Measurements from ENCODE around the gene DTX3. TPM values are rescaled to one million over a fixed set of nuclear protein-coding genes. Genes with fewer than 3 reads are reported as not detected.
"Not testable (repeated sequence)": the region's sequence is repeated elsewhere in the genome, so short reads cannot be mapped to it uniquely, and the experiment has no call there.

DTX3 gene
- total and polyA plus RNA-seq, 2 experiments from 2014 or later, result 22.8 to 46.6 TPM

- no peaks in the 10 kb centered on the region for H3K27me3 ChIP-seq (ENCODE audit: insufficient read depth)
- H3K4me3 Mint-ChIP-seq, result no peak overlapping the region
- no peak overlapping the region for H3K4me2 ChIP-seq
- no peaks in the 10 kb centered on the region; the same call in 1 of the 2 replicates for H3F3A ChIP-seq (replicated peaks; ENCODE audit: low read depth)
- no peaks in the 10 kb centered on the region for H3K4me1 ChIP-seq (ENCODE audit: insufficient read depth)
- H3K9me3 Mint-ChIP-seq, result no peaks in the 10 kb centered on the region
- no peaks in the 10 kb centered on the region for H3K4me1 Mint-ChIP-seq
- H3K27ac ChIP-seq (ENCODE audit: low read depth), result no peak overlapping the region
- no peak for TF ChIP-seq CREB1 (CRISPR knock-in tag; IDR thresholded peaks at IDR 0.05; ENCODE audit: low read depth)
- TF ChIP-seq EZH2 (IDR thresholded peaks at IDR 0.05; ENCODE audit: low read depth, unreplicated experiment), result no peak
- TF ChIP-seq EZH2phosphoT487 (IDR thresholded peaks at IDR 0.05; ENCODE audit: unreplicated experiment), result no peak
- no peak for TF ChIP-seq NANOG (IDR thresholded peaks at IDR 0.05; ENCODE audit: borderline replicate concordance)
- TF ChIP-seq, protein P1, sequence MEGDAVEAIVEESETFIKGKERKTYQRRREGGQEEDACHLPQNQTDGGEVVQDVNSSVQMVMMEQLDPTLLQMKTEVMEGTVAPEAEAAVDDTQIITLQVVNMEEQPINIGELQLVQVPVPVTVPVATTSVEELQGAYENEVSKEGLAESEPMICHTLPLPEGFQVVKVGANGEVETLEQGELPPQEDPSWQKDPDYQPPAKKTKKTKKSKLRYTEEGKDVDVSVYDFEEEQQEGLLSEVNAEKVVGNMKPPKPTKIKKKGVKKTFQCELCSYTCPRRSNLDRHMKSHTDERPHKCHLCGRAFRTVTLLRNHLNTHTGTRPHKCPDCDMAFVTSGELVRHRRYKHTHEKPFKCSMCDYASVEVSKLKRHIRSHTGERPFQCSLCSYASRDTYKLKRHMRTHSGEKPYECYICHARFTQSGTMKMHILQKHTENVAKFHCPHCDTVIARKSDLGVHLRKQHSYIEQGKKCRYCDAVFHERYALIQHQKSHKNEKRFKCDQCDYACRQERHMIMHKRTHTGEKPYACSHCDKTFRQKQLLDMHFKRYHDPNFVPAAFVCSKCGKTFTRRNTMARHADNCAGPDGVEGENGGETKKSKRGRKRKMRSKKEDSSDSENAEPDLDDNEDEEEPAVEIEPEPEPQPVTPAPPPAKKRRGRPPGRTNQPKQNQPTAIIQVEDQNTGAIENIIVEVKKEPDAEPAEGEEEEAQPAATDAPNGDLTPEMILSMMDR (conservative IDR thresholded peaks at IDR 0.05; ENCODE audit: low read depth in 2 of 2), result no peak
- TF ChIP-seq, protein P2, sequence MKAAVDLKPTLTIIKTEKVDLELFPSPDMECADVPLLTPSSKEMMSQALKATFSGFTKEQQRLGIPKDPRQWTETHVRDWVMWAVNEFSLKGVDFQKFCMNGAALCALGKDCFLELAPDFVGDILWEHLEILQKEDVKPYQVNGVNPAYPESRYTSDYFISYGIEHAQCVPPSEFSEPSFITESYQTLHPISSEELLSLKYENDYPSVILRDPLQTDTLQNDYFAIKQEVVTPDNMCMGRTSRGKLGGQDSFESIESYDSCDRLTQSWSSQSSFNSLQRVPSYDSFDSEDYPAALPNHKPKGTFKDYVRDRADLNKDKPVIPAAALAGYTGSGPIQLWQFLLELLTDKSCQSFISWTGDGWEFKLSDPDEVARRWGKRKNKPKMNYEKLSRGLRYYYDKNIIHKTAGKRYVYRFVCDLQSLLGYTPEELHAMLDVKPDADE (IDR thresholded peaks at IDR 0.05), result no peak
- TF ChIP-seq ZNF331 (CRISPR knock-in tag; IDR thresholded peaks at IDR 0.05; ENCODE audit: low read depth), result no peak
- no peak for TF ChIP-seq JUNB (IDR thresholded peaks at IDR 0.05; ENCODE audit: unreplicated experiment)
- H3K9me2 ChIP-seq (ENCODE audit: insufficient read depth), result no peaks in the 10 kb centered on the region
- no peaks in the 10 kb centered on the region for H3K79me2 ChIP-seq (replicated peaks; ENCODE audit: insufficient read depth)
- H3K36me3 Mint-ChIP-seq (ENCODE audit: low read depth), result peaks cover 55% of the 10 kb centered on the region
- ATAC-seq (no peak), DNase-seq (ENCODE audit: low spot score) (no peak)
- H3K4me3 ChIP-seq, result no peak overlapping the region
- H4K20me1 ChIP-seq (replicated peaks; ENCODE audit: insufficient read depth), result peaks cover 3% of the 10 kb centered on the region; the same call in 1 of the 2 replicates
- peaks cover 13% of the 10 kb centered on the region for H3K36me3 ChIP-seq (ENCODE audit: insufficient read depth)
- no peak overlapping the region for H3K27ac Mint-ChIP-seq
- H3K27me3 Mint-ChIP-seq (ENCODE audit: insufficient read depth, low read depth, poor library complexity), result no peaks in the 10 kb centered on the region
- H2AFZ ChIP-seq, result no peak overlapping the region
These were observed 35.8 kb upstream of the DTX3 start for GRCh38 chr12:57568838-57569237.

DNA sequence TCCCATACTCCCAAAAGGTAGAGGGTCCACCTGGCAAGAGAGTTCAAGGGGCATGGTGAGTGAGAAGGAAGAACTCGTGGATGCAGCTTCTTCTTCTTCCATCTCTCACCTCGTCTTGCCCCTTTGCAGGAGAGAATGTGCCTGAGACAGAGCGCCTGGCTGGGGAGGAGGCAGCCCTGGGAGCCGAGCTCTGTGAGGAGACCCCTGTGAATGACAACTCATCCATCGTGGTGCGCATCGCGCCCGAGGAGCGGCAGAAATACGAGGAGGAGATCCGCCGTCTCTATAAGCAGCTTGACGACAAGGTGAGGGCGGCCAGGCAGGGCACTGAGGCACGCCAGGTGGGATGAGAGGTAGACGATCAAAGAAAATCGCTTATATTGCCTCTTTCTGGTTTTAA, 34.8 kb upstream of the DTX3 start:
- Mint-ChIP-seq H3K9me3 (no peaks in the 10 kb centered on the region), H3K36me3 (ENCODE audit: low read depth) (peaks cover 51% of the 10 kb centered on the region), H3K27ac (no peak overlapping the region), H3K4me3 (no peak overlapping the region), H3K4me1 (no peaks in the 10 kb centered on the region), H3K27me3 (ENCODE audit: insufficient read depth, low read depth, poor library complexity) (no peaks in the 10 kb centered on the region)
- no peak overlapping the region for H2AFZ ChIP-seq
- no peak overlapping the region for H3K27ac ChIP-seq (ENCODE audit: low read depth)
- ATAC-seq (no peak), DNase-seq (ENCODE audit: low spot score) (no peak)
- H3K36me3 ChIP-seq (ENCODE audit: insufficient read depth), result peaks cover 13% of the 10 kb centered on the region
- H3K9me2 ChIP-seq (ENCODE audit: insufficient read depth), result no peaks in the 10 kb centered on the region
- peaks cover 3% of the 10 kb centered on the region; the same call in 1 of the 2 replicates for H4K20me1 ChIP-seq (replicated peaks; ENCODE audit: insufficient read depth)
- no peaks in the 10 kb centered on the region for H3K4me1 ChIP-seq (ENCODE audit: insufficient read depth)
- no peaks in the 10 kb centered on the region for H3K27me3 ChIP-seq (ENCODE audit: insufficient read depth)
- no peaks in the 10 kb centered on the region; the same call in 1 of the 2 replicates for H3F3A ChIP-seq (replicated peaks; ENCODE audit: low read depth)
- H3K79me2 ChIP-seq (replicated peaks; ENCODE audit: insufficient read depth), result no peaks in the 10 kb centered on the region
- no peak overlapping the region for H3K4me2 ChIP-seq
- no peak for TF ChIP-seq REST (IDR thresholded peaks at IDR 0.05; ENCODE audit: unreplicated experiment)
- TF ChIP-seq, protein P2 (IDR thresholded peaks at IDR 0.05), result no peak
- no peak for TF ChIP-seq ZNF114 (CRISPR knock-in tag; IDR thresholded peaks at IDR 0.05)
- TF ChIP-seq ZNF331 (CRISPR knock-in tag; IDR thresholded peaks at IDR 0.05; ENCODE audit: low read depth), result no peak
- no peak for TF ChIP-seq STAT1 (IDR thresholded peaks at IDR 0.05; ENCODE audit: unreplicated experiment)
- no peak for TF ChIP-seq CREB1 (CRISPR knock-in tag; IDR thresholded peaks at IDR 0.05; ENCODE audit: low read depth)
- H3K4me3 ChIP-seq, result no peak overlapping the region

- not testable (repeated sequence) for H3K79me2 ChIP-seq (replicated peaks; ENCODE audit: insufficient read depth); H4K20me1 ChIP-seq (replicated peaks; ENCODE audit: insufficient read depth); H3K4me2 ChIP-seq; H3K4me3 ChIP-seq; H3K27ac Mint-ChIP-seq; H3K27me3 Mint-ChIP-seq (ENCODE audit: insufficient read depth, low read depth, poor library complexity); H3K27me3 ChIP-seq (ENCODE audit: insufficient read depth); H2AFZ ChIP-seq; H3F3A ChIP-seq (replicated peaks; ENCODE audit: low read depth); H3K9me2 ChIP-seq (ENCODE audit: insufficient read depth); H3K4me3 Mint-ChIP-seq; H3K27ac ChIP-seq (ENCODE audit: low read depth); DNase-seq (ENCODE audit: low spot score); H3K4me1 Mint-ChIP-seq; H3K4me1 ChIP-seq (ENCODE audit: insufficient read depth); H3K9me3 Mint-ChIP-seq; ATAC-seq
- H3K36me3 ChIP-seq (ENCODE audit: insufficient read depth), result peaks cover 13% of the 10 kb centered on the region
- peaks cover 57% of the 10 kb centered on the region for H3K36me3 Mint-ChIP-seq (ENCODE audit: low read depth)
These were observed 34.2 kb upstream of the DTX3 start for GRCh38 chr12:57570438-57570837.

Measured in GM23338 (cell line).